Left colon (tissue), 2 donors: ENCODE data around the gene QSOX2. TPM values are rescaled to one million over a fixed set of nuclear protein-coding genes. Genes with fewer than 3 reads are reported as not detected.

ENCODE experiments used
- ATAC-seq: fragments of 200-7000 bp; cut with Tn5 transposase; one replicate; pipeline ENCODE4 v1.9.1; 2020; ENCODE audit warnings: mild to moderate bottlenecking, moderate library complexity
- DNase-seq, 2 donors: peaks; one replicate each; pipeline ENCODE4 v3.0.0-alpha.2; 2020
- intact Hi-C, 2 donors: fragments of 100-400 bp; cut with DNase I in 1 of 2; cut with micrococcal nuclease in 1 of 2; formaldehyde crosslinking; loops; one replicate each; pipeline versions ENCODE4 v1.11.2 to v1.14.0; 2022; cut with DNase I, micrococcal nuclease
- total RNA-seq, 2 donors: library from RNA; stranded (reverse); fragmentation: NEBNext Ultra II Directional; extraction: Animal tissue kit (Norgen Biotek cat#: 25700); gene quantifications; one replicate each; pipeline ENCODE4 v1.2.1, GENCODE V29; 2021
- donor health status: DM: no; HTN: no; CAD: no.
- donor health status: DM: yes; HTN: yes; CAD: no.

QSOX2 gene
- total RNA-seq, 2 donors from 2014 or later: 6.1 to 7.4 TPM

GRCh38 chr9:136212345-136212950 is 33.2 kb downstream of the QSOX2 start:
- DNase-seq: no peak
- intact Hi-C loops: no loop called here
- no peak for ATAC-seq

GRCh38 chr9:136211441-136212344 is 33.9 kb downstream of the QSOX2 start:
- DNase-seq: no peak
- intact Hi-C loops: no loop called here

GRCh38 chr9:136211006-136211405 is 34.6 kb downstream of the QSOX2 start:
- intact Hi-C loops: no loop called here
- DNase-seq (no peak), ATAC-seq (no peak)

More at GRCh38 chr9:136211441-136212344, 33.9 kb downstream of the QSOX2 start:
- no peak for ATAC-seq

GRCh38 chr9:136210276-136210675 is 35.3 kb downstream of the QSOX2 start:
- ATAC-seq (no peak), DNase-seq (no peak)
- intact Hi-C loops: no loop called here

- ATAC-seq: no peak
- DNase-seq: no peak
- intact Hi-C loops: no loop called here
These were observed 35.8 kb downstream of the QSOX2 start for GRCh38 chr9:136209786-136210185.

GRCh38 chr9:136209232-136209631 is 36.4 kb downstream of the QSOX2 start:
- intact Hi-C loops: no loop called here
- DNase-seq (no peak), ATAC-seq (no peak)

GRCh38 chr9:136208675-136209074 is 36.9 kb downstream of the QSOX2 start:
- intact Hi-C loops: no loop called here
- DNase-seq: no peak
- no peak for ATAC-seq

- intact Hi-C loops: no loop called here
- no peak for ATAC-seq
These were observed 38.0 kb downstream of the QSOX2 start for GRCh38 chr9:136207616-136208015.

GRCh38 chr9:136206602-136207275 is 38.9 kb downstream of the QSOX2 start:
- DNase-seq (no peak), ATAC-seq (no peak)
- intact Hi-C loops: no loop called here

More at GRCh38 chr9:136207616-136208015, 38.0 kb downstream of the QSOX2 start:
- no peak for DNase-seq

GRCh38 chr9:136205707-136205992 is 40.0 kb downstream of the QSOX2 start:
- ATAC-seq: no peak

GRCh38 chr9:136204838-136205706 is 40.5 kb downstream of the QSOX2 start, which contains the start of gene LHX3:
Gene LHX3, minus strand, starts transcription at chr9:136205128. Its CDS starts 116 bp downstream, at chr9:136205012.
- intact Hi-C loops: no loop called here
- DNase-seq (peak in 1 of 2 donors; percentile 21), ATAC-seq (peak; percentile 49)

More at GRCh38 chr9:136205707-136205992, 40.0 kb downstream of the QSOX2 start:
- no peak for DNase-seq
- intact Hi-C loops: no loop called here

- intact Hi-C loops: no loop called here
These were observed 41.3 kb downstream of the QSOX2 start for GRCh38 chr9:136204145-136204805.

GRCh38 chr9:136203408-136204144 is 42.0 kb downstream of the QSOX2 start:
- intact Hi-C loops: no loop called here

More at GRCh38 chr9:136204145-136204805, 41.3 kb downstream of the QSOX2 start:
- DNase-seq: no peak
- ATAC-seq: no peak

GRCh38 chr9:136202454-136203407 is 42.9 kb downstream of the QSOX2 start:
- ATAC-seq: no peak
- intact Hi-C loops: no loop called here

More at GRCh38 chr9:136203408-136204144, 42.0 kb downstream of the QSOX2 start:
- DNase-seq (no peak), ATAC-seq (no peak)

GRCh38 chr9:136201609-136202453 is 43.8 kb downstream of the QSOX2 start:
- intact Hi-C loops: no loop called here
- DNase-seq: no peak
- ATAC-seq: no peak

More at GRCh38 chr9:136202454-136203407, 42.9 kb downstream of the QSOX2 start:
- DNase-seq: no peak
